ENCODE results near the gene KCNIP3. TPM values are rescaled to one million over a fixed set of nuclear protein-coding genes. Genes with fewer than 3 reads are reported as not detected.
"Not testable (repeated sequence)": the region's sequence is repeated elsewhere in the genome, so short reads cannot be mapped to it uniquely, and the experiment has no call there.

The KCNIP3 gene
- total RNA-seq, 1 donor from 2014 or later: 4.9 TPM

GRCh38 chr2:95392730-95393455, 95.7 kb downstream of the KCNIP3 start:
- FAIRE-seq (no peak), DNase-seq (ENCODE audit: low spot score in 2 of 2) (no peak)

GRCh38 chr2:95393901-95394300, 96.8 kb downstream of the KCNIP3 start:
- FAIRE-seq (no peak), DNase-seq (ENCODE audit: low spot score in 2 of 2) (no peak)

GRCh38 chr2:95399061-95399460, 101.9 kb downstream of the KCNIP3 start:
- DNase-seq (ENCODE audit: low spot score in 2 of 2) (no peak), FAIRE-seq (no peak)

GRCh38 chr2:95401480-95401879, 104.3 kb downstream of the KCNIP3 start:
- FAIRE-seq (no peak), DNase-seq (ENCODE audit: low spot score in 2 of 2) (no peak)

GRCh38 chr2:95402004-95402369, 104.8 kb downstream of the KCNIP3 start:
- not testable (repeated sequence) for FAIRE-seq

GRCh38 chr2:95402370-95403203, 105.4 kb downstream of the KCNIP3 start, which contains the start of gene FAHD2A:
Gene FAHD2A (plus strand): TSS chr2:95402708. CDS start chr2:95405559, 2,851 bp downstream.
- FAIRE-seq (no peak), DNase-seq (ENCODE audit: low spot score in 2 of 2) (peak; percentile 89 to 99)

More at GRCh38 chr2:95402004-95402369, 104.8 kb downstream of the KCNIP3 start:
- not testable (repeated sequence) for DNase-seq (ENCODE audit: low spot score in 2 of 2)

- DNase-seq (ENCODE audit: low spot score in 2 of 2); FAIRE-seq: not testable (repeated sequence)
Observed at GRCh38 chr2:95403204-95403721, 106.1 kb downstream of the KCNIP3 start.

- DNase-seq (ENCODE audit: low spot score in 2 of 2); FAIRE-seq: not testable (repeated sequence)
Observed at GRCh38 chr2:95403824-95404223, 106.7 kb downstream of the KCNIP3 start.

- FAIRE-seq: not testable (repeated sequence)
Observed at GRCh38 chr2:95404676-95405075, 107.5 kb downstream of the KCNIP3 start.

GRCh38 chr2:95411239-95411638, 114.1 kb downstream of the KCNIP3 start:
- not testable (repeated sequence) for DNase-seq (ENCODE audit: low spot score in 2 of 2); FAIRE-seq

More at GRCh38 chr2:95404676-95405075, 107.5 kb downstream of the KCNIP3 start:
- not testable (repeated sequence) for DNase-seq (ENCODE audit: low spot score in 2 of 2)

- not testable (repeated sequence) for FAIRE-seq
- DNase-seq (ENCODE audit: low spot score in 2 of 2): peak in 1 of 2 donors; percentile 63
Observed at GRCh38 chr2:95414015-95414594, 117.0 kb downstream of the KCNIP3 start.

GRCh38 chr2:95415138-95415537, 118.0 kb downstream of the KCNIP3 start:
- not testable (repeated sequence) for FAIRE-seq; DNase-seq (ENCODE audit: low spot score in 2 of 2)

GRCh38 chr2:95415561-95415960, 118.4 kb downstream of the KCNIP3 start:
- FAIRE-seq; DNase-seq (ENCODE audit: low spot score in 2 of 2): not testable (repeated sequence)

GRCh38 chr2:95427196-95427867, 130.2 kb downstream of the KCNIP3 start:
- not testable (repeated sequence) for DNase-seq (ENCODE audit: low spot score in 2 of 2); FAIRE-seq

- DNase-seq (ENCODE audit: low spot score in 2 of 2); FAIRE-seq: not testable (repeated sequence)
Observed at GRCh38 chr2:95429748-95430467, 132.8 kb downstream of the KCNIP3 start.

GRCh38 chr2:95433373-95433772, 136.2 kb downstream of the KCNIP3 start:
- not testable (repeated sequence) for DNase-seq (ENCODE audit: low spot score in 2 of 2); FAIRE-seq

- not testable (repeated sequence) for DNase-seq (ENCODE audit: low spot score in 2 of 2); FAIRE-seq
Observed at GRCh38 chr2:95433973-95434372, 136.8 kb downstream of the KCNIP3 start.

- FAIRE-seq; DNase-seq (ENCODE audit: low spot score in 2 of 2): not testable (repeated sequence)
Observed at GRCh38 chr2:95434507-95435076, 137.4 kb downstream of the KCNIP3 start.
